Measurements from ENCODE around the gene WFDC6. TPM values are rescaled to one million over a fixed set of nuclear protein-coding genes. Genes with fewer than 3 reads are reported as not detected.

WFDC6 gene
- total RNA-seq, 1 donor = not detected

GRCh38 chr20:45497971-45498494 lies 41.2 kb downstream of the WFDC6 start:
- DNase-seq (ENCODE audit: low read depth) = no peak
- no peak overlapping the region for H3K4me3 ChIP-seq (ENCODE audit: low read depth, low read length)
- TF ChIP-seq, protein P1, sequence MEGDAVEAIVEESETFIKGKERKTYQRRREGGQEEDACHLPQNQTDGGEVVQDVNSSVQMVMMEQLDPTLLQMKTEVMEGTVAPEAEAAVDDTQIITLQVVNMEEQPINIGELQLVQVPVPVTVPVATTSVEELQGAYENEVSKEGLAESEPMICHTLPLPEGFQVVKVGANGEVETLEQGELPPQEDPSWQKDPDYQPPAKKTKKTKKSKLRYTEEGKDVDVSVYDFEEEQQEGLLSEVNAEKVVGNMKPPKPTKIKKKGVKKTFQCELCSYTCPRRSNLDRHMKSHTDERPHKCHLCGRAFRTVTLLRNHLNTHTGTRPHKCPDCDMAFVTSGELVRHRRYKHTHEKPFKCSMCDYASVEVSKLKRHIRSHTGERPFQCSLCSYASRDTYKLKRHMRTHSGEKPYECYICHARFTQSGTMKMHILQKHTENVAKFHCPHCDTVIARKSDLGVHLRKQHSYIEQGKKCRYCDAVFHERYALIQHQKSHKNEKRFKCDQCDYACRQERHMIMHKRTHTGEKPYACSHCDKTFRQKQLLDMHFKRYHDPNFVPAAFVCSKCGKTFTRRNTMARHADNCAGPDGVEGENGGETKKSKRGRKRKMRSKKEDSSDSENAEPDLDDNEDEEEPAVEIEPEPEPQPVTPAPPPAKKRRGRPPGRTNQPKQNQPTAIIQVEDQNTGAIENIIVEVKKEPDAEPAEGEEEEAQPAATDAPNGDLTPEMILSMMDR (IDR thresholded peaks at IDR 0.05; ENCODE audit: insufficient read depth, low read length) = no peak

GRCh38 chr20:45496166-45496565 lies 43.1 kb downstream of the WFDC6 start:
- TF ChIP-seq, protein P1 (IDR thresholded peaks at IDR 0.05; ENCODE audit: insufficient read depth, low read length) = no peak
- no peak overlapping the region for H3K4me3 ChIP-seq (ENCODE audit: low read depth, low read length)
- no peak for DNase-seq (ENCODE audit: low read depth)

- TF ChIP-seq, protein P1 (IDR thresholded peaks at IDR 0.05; ENCODE audit: insufficient read depth, low read length) = no peak
- no peak overlapping the region for H3K4me3 ChIP-seq (ENCODE audit: low read depth, low read length)
- no peak for DNase-seq (ENCODE audit: low read depth)
These were observed 43.8 kb downstream of the WFDC6 start for GRCh38 chr20:45495501-45495941.

DNA sequence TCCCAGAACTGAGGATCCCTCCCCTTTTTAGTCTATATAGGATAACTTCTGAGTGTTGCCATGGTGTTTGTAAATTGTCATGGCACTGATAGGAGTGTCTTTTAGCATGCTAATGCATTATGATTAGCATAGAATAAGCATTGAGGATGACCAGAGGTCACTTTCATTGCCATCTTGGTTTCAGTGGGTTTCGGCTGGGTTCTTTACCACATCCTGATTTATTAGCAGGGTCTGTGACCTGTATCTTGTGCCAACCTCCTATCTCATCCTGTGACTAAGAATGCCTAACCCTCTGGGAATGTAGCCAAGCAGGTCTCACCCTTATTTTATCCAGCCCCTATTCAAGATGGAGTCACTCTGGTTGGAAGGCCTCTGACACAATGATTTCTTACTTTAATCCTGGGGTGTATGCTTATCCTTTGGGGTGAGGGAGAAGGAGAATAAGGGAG lies 50.2 kb downstream of the WFDC6 start:
- no peak overlapping the region for H3K4me3 ChIP-seq (ENCODE audit: low read depth, low read length)
- TF ChIP-seq, protein P1 (IDR thresholded peaks at IDR 0.05; ENCODE audit: insufficient read depth, low read length) = no peak
- DNase-seq (ENCODE audit: low read depth) = peak; percentile 48

DNA sequence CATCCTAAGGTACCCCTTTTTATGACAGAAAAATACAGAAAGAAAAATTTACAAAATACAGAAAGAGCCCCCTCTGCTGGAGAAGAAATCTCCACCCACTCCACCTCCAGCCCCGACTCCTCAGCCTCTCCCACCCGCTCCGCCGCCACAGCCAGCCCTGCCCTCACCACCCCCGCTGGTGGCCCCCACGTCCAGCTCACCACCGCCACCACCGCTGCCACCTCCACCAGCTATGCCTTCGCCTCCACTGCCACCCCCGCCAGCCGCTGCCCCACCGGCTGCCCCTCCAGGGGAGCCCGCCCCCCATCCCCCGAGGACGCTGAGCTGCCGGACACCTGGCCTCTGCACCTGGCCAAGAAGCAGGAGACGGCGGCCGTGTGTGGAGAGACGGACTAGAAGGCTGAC lies 52.0 kb downstream of the WFDC6 start:
- no peak overlapping the region for H3K4me3 ChIP-seq (ENCODE audit: low read depth, low read length)
- TF ChIP-seq, protein P1 (IDR thresholded peaks at IDR 0.05; ENCODE audit: insufficient read depth, low read length) = no peak
- no peak for DNase-seq (ENCODE audit: low read depth)

DNA sequence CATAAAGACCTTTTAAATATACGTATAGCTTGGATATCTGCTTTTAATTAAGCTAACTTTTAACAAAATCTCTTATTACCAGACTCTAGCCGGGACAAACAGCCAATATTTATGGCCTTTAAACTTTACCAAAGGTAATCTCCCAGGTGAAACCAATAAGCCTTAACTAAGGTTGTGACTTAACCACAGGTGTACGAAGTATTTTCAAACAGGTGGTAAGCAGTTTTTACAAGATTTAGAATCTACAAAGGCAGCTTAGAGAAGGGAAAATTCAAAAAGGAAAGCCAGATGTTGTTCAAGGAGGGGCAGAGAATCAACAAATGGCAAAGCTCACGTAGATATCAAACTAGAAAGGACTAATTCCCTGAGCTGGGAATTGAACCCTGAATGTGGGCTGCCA lies 53.9 kb downstream of the WFDC6 start:
- TF ChIP-seq, protein P1 (IDR thresholded peaks at IDR 0.05; ENCODE audit: insufficient read depth, low read length) = no peak
- no peak for DNase-seq (ENCODE audit: low read depth)

GRCh38 chr20:45484676-45485075 lies 54.6 kb downstream of the WFDC6 start:
- TF ChIP-seq, protein P1 (IDR thresholded peaks at IDR 0.05; ENCODE audit: insufficient read depth, low read length) = no peak
- DNase-seq (ENCODE audit: low read depth) = no peak
- no peak overlapping the region for H3K4me3 ChIP-seq (ENCODE audit: low read depth, low read length)

More for the DNA sequence above, 53.9 kb downstream of the WFDC6 start:
- H3K4me3 ChIP-seq (ENCODE audit: low read depth, low read length) = no peak overlapping the region
